ENCODE measurements around the gene MED27. TPM values are rescaled to one million over a fixed set of nuclear protein-coding genes. Genes with fewer than 3 reads are reported as not detected.
A peak's percentile ranks its signal among the peaks of the same experiment; 100 is the strongest.
"Not testable (repeated sequence)": the region's sequence is repeated elsewhere in the genome, so short reads cannot be mapped to it uniquely, and the experiment has no call there.

Gene MED27
- total RNA-seq, 1 donor from 2014 or later, result 28.3 TPM

DNA sequence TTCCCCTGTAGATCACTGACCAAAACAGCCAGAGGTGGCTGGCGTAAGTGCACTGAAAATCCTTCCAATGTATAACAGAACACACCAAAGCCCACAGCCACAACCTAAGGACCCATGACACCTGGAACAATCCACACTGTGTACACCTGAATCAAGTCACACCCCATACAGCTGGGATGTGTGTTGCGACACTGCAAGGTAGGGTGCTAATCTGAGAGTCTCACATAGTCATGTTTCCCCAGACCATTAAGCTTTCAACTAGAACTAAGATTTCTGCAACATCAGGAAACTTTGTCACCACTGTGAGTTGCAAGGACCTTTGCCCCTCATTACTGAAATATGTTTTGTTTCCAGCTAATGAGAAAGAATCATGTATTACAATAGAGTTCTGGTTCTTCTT, 59.4 kb downstream of the MED27 start:
- no peak for DNase-seq (ENCODE audit: low read depth)

DNA sequence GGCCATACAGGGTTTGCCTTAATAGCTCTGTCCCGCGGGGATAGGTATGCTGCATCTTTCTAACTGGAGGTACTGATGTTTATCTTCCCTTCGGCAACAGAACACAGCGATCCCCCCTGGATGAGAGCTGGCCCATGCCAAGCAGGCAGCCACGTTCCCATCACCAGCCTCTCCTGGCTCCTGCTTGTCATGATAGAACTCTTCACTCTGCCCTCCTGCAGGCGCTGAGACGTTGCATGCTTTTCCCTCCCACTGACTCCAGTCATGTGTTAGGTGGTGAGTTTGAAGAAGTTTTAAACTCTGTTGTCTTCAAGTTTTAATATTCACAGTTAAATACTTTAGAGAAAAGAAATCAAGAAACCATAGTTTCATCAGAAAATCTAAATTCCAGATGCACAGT, 60.0 kb downstream of the MED27 start:
- DNase-seq (ENCODE audit: low read depth), result no peak

DNA sequence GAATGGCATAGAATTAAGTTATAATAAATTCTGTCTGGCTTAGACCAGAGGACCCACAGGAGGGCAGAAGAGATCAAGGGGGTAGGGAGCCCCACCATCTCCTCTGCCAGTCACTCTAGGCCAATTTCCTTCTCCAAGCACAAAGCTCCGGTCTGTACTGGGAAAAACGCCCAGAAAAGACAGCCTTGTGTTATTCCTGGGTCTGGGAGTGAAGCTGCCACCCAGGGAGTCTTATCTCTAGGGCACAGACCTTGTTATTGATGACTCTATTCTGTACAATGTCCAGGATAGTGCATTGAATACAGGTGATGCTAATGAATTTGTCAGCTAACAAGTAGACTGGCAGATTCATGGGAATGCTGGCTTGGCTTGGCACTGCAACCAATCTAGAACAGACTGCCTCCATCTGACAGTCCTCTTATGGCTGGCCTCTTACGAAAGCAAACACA, 60.7 kb downstream of the MED27 start:
- DNase-seq (ENCODE audit: low read depth), result no peak

DNA sequence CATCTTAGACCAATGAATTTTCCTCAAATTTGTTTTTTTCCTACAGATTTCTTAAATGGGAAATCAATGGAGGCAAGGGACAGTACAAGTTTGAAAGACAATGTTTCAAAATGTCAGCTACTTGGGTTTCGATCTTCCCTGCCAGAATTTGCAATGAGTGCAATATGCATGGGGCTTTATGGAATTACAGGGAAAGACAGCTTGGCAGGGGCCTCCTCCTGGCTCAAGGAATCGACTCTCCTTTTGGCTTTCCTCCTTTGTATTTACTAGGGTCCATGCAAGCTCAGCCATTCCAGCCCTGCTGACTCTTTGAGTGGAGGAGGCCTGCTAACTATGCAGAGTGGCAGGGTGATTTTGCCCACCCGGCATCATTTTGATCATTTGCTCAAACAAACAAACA, 63.2 kb downstream of the MED27 start:
- no peak for DNase-seq (ENCODE audit: low read depth)

DNA sequence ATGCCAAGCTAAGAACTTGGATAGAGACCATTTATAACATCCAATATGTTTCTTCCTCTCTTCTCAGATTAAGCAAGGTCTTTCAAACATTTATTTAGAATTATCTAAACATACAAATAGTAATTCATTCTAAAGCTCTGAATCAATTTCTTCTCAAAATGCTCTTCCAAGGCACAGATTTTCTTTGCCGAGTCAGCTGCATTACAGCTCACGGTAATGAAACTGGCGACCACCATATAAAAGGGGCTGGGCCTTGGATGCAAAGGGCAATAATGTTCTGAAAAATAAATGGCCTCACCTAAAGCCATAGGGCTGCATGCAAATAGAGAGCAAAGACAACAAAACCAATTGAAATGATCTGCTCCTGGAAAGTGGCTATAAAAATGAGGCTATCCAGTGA, 63.8 kb downstream of the MED27 start:
- no peak for DNase-seq (ENCODE audit: low read depth)

DNA sequence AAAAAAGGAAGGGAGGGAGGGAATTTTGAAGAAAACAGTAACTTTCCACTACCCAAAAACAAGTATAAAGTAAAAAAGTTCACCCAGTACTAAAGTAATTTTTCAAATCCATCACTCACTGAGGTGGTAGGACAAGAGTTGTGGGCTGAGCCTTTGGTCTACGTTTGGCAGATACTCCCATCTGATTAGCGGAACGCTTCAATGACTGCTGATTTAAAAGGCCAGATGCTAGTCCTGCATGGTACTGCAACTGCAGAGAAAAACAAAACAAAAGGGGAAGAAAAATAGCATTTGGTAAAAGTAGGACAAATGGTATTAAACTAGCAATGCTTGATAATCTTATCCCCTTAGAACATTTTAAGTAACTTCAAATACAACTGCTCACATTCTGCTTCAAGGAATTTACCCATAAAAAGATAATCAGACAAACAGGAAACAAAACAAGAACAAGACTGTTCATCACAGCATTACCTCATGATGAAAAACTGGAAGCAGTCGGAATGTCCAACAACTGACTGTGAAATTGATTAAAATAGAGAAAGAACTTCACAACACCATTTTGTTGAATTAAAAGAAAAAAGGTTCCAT, 65.4 kb downstream of the MED27 start:
- DNase-seq (ENCODE audit: low read depth), result no peak

DNA sequence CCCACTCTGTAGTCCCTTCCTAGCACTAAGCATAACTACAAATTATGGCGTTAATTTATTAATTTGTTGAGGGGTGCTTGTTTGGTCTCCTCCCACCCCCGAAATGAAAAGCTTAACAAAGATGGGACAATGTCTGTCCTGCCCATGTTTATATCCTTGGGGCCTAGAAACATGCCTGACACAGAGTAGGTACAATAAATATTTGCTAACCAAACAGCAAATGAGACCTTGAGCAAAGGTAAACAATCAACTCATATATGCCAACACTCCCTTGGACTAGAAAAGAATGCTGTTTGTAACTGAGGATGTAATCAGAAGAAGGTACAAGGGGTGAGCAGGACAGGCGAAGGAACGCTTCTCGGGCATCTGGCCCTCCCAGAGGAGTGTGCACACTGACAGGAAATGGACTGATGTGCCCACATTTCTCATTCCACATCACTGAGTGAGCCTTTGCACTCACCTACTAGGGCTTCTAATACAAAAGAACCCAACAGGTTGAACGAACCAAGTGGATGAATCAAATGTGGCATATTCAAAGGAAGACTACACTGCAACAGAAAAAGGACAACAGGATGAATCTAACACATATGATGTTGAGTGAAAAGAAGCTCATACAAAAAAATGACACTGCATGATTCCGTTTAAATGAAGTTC, 66.8 kb downstream of the MED27 start:
- no peak for DNase-seq (ENCODE audit: low read depth)

DNA sequence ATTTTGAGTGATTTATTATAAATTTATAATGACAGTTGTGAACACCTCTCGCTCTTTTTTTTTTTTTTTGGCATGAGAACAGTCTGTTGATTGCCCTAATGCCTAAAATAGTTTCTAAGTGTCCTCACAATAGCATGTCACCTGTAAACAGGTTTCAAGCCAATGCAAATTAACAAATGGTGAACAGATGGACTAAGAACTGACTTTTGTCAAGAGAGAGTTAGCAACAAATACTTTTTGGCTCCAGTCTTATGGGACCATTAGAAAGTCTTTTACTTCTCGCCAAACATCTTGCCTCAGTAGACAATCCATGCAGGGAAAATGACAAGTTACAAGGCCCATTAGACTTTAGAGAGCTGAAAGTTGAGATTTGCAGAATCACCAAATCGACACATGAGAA, 67.8 kb downstream of the MED27 start:
- DNase-seq (ENCODE audit: low read depth), result no peak

DNA sequence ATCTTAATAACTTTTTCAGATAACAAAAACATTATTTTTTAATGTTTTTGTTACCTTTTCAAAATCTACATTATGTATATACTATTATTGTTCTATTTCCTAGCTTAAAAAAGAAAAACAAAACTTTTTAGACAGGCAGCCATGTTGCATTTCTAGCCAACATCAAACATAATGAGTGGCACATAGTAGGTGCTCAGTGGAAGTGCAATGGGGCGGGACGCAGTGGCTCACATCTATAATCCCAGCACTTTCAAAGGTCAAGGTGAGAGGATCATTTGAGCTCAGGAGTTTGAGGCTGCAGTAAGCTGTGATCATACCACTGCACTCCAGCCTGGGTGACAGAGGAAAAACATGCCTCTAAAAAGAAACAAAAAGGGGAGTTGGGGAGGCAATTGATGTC, 68.4 kb downstream of the MED27 start:
- no peak for DNase-seq (ENCODE audit: low read depth)

DNA sequence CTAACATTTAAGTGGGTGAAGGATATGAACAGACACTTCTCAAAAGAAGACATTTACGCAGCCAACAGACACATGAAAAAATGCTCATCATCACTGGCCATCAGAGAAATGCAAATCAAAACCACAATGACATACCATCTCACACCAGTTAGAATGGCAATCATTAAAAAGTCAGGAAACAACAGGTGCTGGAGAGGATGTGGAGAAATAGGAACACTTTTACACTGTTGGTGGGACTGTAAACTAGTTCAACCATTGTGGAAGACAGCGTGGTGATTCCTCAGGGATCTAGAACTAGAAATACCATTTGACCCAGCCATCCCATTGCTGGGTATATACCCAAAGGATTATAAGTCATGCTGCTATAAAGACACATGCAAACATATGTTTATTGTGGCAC, 69.5 kb downstream of the MED27 start:
- DNase-seq (ENCODE audit: low read depth), result not testable (repeated sequence)

DNA sequence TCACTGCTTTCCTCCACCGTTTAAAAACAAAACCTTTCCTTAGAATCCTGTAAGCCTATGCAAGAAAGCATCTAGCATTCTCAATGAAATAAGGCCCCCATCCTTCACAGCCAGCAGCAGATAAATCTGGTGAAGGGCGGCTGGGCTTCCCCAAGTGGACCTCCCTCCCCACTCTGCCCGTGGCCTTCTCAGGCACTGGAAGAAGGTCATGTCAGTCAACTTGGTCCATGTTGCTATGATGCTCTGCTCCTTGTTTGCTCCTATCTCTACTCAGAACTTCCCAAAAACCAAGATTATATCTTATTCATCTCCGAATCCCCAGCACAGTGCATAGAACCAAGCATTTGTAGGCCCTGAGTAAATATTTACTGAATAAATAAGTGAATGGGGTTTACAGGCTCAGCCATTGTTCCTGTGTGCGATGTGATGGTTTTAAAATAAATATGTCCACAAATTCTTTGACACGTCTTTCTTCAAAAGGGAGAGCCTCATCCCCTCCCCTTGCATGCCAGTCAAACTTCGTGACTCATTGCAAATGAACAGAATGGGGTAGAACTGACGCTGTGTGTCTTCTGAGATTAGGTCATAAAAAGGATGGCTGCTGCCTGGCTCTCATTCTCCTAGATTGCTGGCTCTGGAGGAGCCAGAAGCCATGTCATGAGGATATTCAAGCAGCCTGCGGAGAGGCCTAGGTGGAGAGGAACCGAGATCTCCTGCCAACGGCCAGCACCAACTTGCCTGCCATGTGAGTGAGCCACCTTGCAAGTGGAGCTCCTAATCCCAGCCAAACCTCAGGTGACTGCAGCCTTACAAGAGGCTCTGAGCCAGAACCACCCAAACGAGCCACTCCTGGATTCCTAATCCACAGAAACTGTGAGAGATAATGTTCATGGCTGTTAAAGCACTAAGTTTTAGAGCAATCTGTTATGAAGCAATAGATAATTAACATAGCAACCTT, 70.5 kb downstream of the MED27 start:
- no peak for DNase-seq (ENCODE audit: low read depth)

DNA sequence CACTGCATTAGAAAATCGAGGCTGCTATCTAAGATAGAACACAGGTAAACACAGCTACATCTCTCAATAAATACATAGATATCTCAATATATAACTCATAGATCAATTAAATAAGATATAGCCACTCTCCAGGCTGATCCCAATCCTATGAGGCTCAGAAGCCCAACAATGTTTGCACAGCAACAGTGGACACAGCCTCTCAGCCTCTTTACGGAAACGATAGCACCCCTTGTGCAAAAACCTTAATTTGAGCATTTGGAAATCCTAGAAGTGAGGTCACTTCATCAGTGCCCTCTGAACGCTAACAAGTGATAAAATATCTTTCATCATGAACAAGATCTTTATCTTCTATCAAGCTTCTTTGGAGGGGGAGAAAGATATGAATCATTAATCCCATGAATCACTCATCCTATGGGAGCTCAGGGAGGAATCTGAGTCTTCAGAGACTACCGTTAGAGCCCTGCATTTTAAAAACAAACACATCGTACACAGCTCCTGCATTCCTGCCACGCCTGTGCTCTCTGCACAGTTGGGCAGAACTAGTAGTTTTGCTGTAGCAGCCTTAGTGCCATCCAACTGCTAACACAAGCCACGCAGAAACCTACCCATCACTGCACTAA, 71.4 kb downstream of the MED27 start:
- DNase-seq (ENCODE audit: low read depth), result no peak

DNA sequence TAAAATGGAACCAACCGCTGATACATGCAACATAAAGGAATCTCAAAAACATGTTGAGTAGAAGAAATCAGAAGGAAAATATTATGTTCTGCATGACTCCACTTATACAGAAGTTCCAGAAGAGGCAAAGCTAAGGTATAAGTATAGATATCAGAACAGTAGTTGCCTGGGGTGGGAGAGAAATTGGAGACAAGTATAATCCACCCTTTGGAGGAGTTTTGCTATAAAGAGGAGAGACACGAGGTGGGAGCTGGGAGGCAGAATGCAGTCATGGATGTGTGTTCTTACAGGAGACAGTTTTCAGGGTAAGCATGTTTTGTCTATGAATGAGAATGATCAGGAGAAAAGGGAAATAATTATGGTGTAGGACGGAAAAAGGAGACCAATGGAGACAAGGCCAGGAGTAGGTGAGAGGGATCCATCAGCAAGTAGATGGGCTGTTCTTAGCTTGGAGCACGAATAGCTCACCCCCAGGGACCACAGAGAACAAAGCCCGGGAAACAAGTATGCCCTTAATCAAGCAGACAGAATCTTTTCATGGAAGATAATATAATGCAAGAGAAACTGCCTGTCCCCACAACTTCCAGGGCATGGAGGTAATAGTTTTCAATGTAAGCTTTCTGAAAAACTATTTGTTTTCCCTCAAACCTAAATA, 72.2 kb downstream of the MED27 start:
- no peak for DNase-seq (ENCODE audit: low read depth)

DNA sequence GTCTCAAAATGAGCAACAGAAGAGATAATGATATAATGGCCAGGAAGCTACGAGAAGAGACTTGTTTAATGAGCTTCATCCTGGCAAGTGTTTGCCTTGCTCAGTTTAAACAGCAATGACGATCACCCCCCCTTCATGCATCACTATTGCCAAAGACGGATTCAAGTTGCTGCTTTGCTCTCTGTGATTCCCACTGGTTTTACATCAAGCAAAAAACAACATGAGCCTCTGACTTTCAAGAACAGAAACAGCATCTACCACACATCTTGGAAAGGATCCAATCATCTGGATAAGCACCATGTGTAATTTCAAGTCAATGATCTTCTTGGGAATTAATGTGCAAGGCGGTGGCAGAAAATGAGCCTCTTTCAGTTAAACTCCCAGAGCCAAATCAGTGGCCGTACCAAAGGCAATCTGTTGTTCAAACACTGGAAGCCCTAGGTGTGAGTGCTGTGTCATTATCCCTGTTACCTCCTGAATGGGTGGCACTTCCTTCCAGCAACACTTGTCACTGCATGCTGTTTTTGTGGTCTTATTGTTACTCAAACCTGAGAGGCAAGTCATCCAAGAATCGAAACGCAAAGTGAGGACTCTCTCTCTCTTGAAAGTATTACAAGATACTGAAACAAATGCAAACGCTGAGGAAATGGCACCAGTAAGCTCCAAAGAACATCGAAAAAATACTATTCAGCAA, 72.8 kb downstream of the MED27 start:
- DNase-seq (ENCODE audit: low read depth), result no peak

DNA sequence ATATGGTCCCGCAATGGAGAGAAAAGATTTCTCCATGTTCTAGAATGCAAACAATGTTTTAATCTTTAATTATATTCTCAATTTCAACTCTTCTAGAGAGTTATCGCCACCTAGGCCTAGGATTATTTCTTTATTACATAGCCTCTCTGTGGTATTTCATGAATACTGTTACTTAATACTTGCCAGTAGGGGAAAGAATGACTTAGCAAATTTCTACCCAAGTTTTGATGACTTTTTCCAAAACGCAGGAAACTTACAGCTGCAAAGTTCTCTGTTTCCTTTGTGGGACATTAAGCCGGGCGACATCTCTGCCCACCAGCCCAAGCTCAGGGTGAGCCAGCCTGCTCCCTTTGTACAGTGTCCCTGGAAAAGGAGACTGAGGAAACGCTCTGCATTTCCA, 73.8 kb downstream of the MED27 start:
- DNase-seq (ENCODE audit: low read depth), result peak; percentile 40

DNA sequence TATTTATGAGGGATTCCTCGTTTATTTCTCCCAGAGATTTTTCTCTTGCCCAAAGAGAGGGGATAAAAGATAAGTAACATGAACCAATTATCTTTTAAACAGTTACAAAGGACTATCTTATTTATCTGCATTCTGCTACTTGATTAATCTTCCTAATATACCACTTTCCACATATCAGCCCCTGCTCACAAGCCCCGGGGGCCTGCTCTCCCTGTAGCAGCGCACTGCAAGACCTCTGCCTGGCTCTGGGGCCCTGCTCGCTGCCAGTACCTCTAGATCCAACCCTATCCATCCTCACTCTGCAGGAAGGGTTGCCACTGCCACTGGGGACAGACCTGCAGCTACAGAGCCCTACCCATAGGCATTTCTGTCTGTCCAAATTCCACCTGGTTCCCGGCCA, 75.3 kb downstream of the MED27 start:
- DNase-seq (ENCODE audit: low read depth), result no peak

DNA sequence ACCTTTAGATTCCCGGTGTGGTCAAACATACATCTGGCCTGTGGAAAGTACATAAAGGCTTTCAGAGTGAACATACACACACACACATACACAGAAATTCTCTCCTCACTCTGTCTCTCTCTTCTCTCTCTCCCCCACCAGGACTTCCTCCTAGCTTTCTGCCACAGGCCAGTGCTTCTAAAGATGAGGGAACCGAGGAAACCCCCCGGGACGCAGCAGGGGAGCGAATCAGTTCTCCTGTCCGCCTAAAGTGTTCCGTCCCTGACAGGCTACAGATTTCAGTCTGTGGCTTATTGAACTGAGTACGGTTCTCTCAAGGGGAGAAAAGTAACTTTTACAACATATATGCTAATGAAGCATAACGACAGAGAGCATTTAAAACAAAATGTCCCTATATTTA, 75.8 kb downstream of the MED27 start:
- no peak for DNase-seq (ENCODE audit: low read depth)

DNA sequence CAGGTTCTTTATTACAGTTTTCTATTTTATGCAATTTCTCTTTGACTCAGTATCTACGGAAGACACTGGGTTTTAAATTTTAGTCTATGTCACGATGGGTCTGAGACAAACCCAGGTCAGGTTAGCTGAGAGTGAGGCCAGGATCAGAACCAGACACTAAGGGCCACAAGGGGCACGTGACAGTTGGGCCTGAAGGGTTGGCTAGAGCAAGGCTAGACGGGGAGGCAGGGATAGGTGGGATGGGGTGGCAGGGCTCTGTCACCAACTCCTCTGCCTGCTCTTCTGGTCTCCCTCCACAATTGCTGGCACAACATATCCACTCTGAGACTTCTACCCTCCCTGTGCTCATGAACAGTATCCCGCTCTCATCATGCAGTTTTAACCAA, 76.4 kb downstream of the MED27 start:
- DNase-seq (ENCODE audit: low read depth), result no peak

DNA sequence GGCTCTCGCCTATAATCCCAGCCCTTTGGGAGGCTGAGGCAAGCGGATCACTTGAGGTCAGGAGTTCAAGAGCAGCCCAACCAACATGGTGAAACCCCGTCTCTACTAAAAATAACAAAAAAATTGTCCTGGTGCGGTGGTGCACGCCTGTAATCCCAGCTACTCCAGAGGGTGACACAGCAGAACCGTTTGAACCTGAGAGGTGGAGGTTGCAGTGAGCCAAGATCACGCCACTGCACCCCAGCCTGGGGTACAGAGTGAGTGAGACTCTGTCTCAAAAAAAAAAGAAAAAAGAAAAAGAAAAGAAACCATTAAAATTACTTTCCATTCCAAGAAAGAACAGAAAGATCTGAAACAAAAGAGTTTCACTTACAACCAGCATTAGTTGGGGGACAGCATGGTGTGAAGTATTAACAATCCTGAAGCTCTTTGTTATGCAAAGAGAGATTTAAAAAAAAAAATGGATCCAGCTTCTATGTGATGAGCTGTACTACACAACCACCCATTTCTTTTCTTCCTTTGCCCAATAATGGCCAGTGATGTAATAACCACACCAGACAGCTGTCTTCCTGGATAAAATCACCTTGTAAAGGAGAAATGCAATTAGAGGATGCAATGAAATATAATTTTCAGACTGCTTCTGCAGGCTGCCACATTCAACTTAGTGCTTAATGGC, 76.9 kb downstream of the MED27 start:
- DNase-seq (ENCODE audit: low read depth), result peak; percentile 41

DNA sequence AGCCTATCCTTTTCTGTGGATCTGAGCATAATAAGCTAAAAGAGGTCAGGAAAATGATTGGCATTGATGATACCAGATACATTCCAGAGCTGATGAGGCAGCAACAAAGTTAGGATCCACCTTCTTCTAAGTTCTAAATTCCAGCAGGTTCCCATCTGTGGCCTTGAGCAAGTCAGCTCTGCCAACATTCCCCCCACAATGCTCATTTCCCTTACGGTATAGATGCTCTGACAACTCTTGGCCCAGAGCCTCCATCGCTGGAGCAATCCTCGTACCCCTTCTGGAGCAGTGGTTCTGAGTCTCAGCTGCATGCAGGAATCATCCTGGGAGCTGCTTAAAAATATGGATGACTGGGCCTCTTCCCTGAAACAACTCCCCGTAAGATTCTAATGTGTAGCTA, 78.1 kb downstream of the MED27 start:
- DNase-seq (ENCODE audit: low read depth), result no peak

Measured in myocyte (in vitro differentiated cells).